ENCODE measurements around the gene FSTL5.

The FSTL5 gene

GRCh38 chr4:162102713-162103112 lies 61.1 kb downstream of the FSTL5 start:
- no peak for DNase-seq

GRCh38 chr4:162101337-162101736 lies 62.5 kb downstream of the FSTL5 start:
- no peak for DNase-seq

- DNase-seq: no peak
Observed at GRCh38 chr4:162075726-162076125, 88.1 kb downstream of the FSTL5 start.

- no peak for DNase-seq
Observed at GRCh38 chr4:162061214-162061613, 102.6 kb downstream of the FSTL5 start.

GRCh38 chr4:162059656-162060055 lies 104.1 kb downstream of the FSTL5 start:
- no peak for DNase-seq

- no peak for DNase-seq
Observed at GRCh38 chr4:162056990-162057389, 106.8 kb downstream of the FSTL5 start.

- no peak for DNase-seq
Observed at GRCh38 chr4:162046135-162046534, 117.7 kb downstream of the FSTL5 start.

- no peak for DNase-seq
Observed at GRCh38 chr4:162038112-162038511, 125.7 kb downstream of the FSTL5 start.

GRCh38 chr4:162017863-162018262 lies 145.9 kb downstream of the FSTL5 start:
- DNase-seq: no peak

- no peak for DNase-seq
Observed at GRCh38 chr4:162016991-162017390, 146.8 kb downstream of the FSTL5 start.

GRCh38 chr4:162016219-162016618 lies 147.6 kb downstream of the FSTL5 start:
- no peak for DNase-seq

GRCh38 chr4:162015090-162015489 lies 148.7 kb downstream of the FSTL5 start:
- no peak for DNase-seq

- DNase-seq: no peak
Observed at GRCh38 chr4:162011089-162011488, 152.7 kb downstream of the FSTL5 start.

- DNase-seq: no peak
Observed at GRCh38 chr4:162010362-162010761, 153.4 kb downstream of the FSTL5 start.

- DNase-seq: no peak
Observed at GRCh38 chr4:161992317-161992716, 171.5 kb downstream of the FSTL5 start.

GRCh38 chr4:161991811-161992210 lies 172.0 kb downstream of the FSTL5 start:
- no peak for DNase-seq

GRCh38 chr4:161990721-161991120 lies 173.1 kb downstream of the FSTL5 start:
- DNase-seq: no peak

- DNase-seq: no peak
Observed at GRCh38 chr4:161988946-161989345, 174.9 kb downstream of the FSTL5 start.

GRCh38 chr4:161987611-161988010 lies 176.2 kb downstream of the FSTL5 start:
- DNase-seq: no peak

GRCh38 chr4:161952382-161952781 lies 211.4 kb downstream of the FSTL5 start:
- DNase-seq: no peak

- no peak for DNase-seq
Observed at GRCh38 chr4:161949946-161950725, 213.7 kb downstream of the FSTL5 start.

- DNase-seq: no peak
Observed at GRCh38 chr4:161948026-161948770, 215.6 kb downstream of the FSTL5 start.

- no peak for DNase-seq
Observed at GRCh38 chr4:161937596-161937995, 226.2 kb downstream of the FSTL5 start.
